Spinal cord (tissue), 4 donors: ENCODE results near the gene NEU3. TPM values are rescaled to one million over a fixed set of nuclear protein-coding genes. Genes with fewer than 3 reads are reported as not detected.

ENCODE experiments used
- polyA plus RNA-seq, 2 donors: library from polyadenylated mRNA; unstranded; fragments of 120-200 nt; gene quantifications; one replicate each; pipeline ENCODE4 v1.2.1, GENCODE V29; 2013; ENCODE audit not compliant: insufficient read length in 2 of 2
- small RNA-seq: library from RNA; depleted of rRNA; stranded (forward); fragments of <200 nt; gene quantifications from one replicate; pipeline ENCODE3, GENCODE V24; 2014; ENCODE audit warnings: low replicate concordance
- total RNA-seq, 2 donors: library from RNA; depleted of rRNA in 1 of 2; stranded (reverse); fragments of 120-200 nt in 1 of 2; fragments of >200 nt in 1 of 2; gene quantifications; one replicate each; pipeline versions ENCODE4 v1.2.3 to v1.2.4, GENCODE V29; 2013 to 2014

NEU3 gene
- total and polyA plus RNA-seq, 4 donors, result 14.5 to 16.3 (median 14.7) TPM

Small RNAs within 50 kb of the gene (small RNA-seq; reads per million reads assigned to genes)
- gene RNU6-216P, result not detected

Other genes starting within 250 kb of the NEU3 start
- gene RNF169, start 240.1 kb upstream of the NEU3 start, total RNA-seq, result 10 to 100 TPM; 23.3 to 25.1 TPM
- 10 to 100 TPM; 10.0 to 10.7 TPM for gene RNF169, start 240.1 kb upstream of the NEU3 start, polyA plus RNA-seq
- gene XRRA1, start 39.8 kb upstream of the NEU3 start, total RNA-seq, result 10 to 100 TPM in 1 of 2 donors, 1 to 10 TPM in 1; 9.9 to 11.8 TPM
- 10 to 100 TPM; 10.6 to 12.5 TPM for gene XRRA1, start 39.8 kb upstream of the NEU3 start, polyA plus RNA-seq
- 10 to 100 TPM; 38.2 to 55.5 TPM for gene SPCS2, start 39.7 kb upstream of the NEU3 start, total RNA-seq
- gene SPCS2, start 39.7 kb upstream of the NEU3 start, polyA plus RNA-seq, result 100 to 1,000 TPM; 280 to 296 TPM
- under 1 TPM; under 0.01 to 0.10 TPM for gene OR2AT4, start 107.9 kb downstream of the NEU3 start, total RNA-seq
- gene OR2AT4, start 107.9 kb downstream of the NEU3 start, polyA plus RNA-seq, result under 1 TPM; 0.03 to 0.05 TPM
- gene SLCO2B1, start 162.2 kb downstream of the NEU3 start, total RNA-seq, result 10 to 100 TPM; 25.4 to 32.2 TPM
- 10 to 100 TPM; 58.9 to 61.0 TPM for gene SLCO2B1, start 162.2 kb downstream of the NEU3 start, polyA plus RNA-seq